Raji (cell line): ENCODE results near the gene GRN.

Experiments
- POLR2A ChIP-seq: IDR thresholded peaks from 2 replicates; pipeline ENCODE4 v1.6.1; 2011; ENCODE audit warnings: low read depth, low read length, control low read depth; ENCODE audit not compliant: insufficient read depth

GRN gene

GRCh38 chr17:44362459-44362948, 17.4 kb downstream of the GRN start:
- TF ChIP-seq POLR2A = no peak

GRCh38 chr17:44362949-44363612, 18.0 kb downstream of the GRN start:
- TF ChIP-seq POLR2A = no peak

GRCh38 chr17:44363613-44364159, 18.6 kb downstream of the GRN start, which contains the start of gene FAM171A2:
FAM171A2 (minus strand) TSS chr17:44363853; CDS start chr17:44363714, 139 bp downstream.
- TF ChIP-seq POLR2A = peak; percentile 51

GRCh38 chr17:44367231-44367979, 22.3 kb downstream of the GRN start:
- no peak for TF ChIP-seq POLR2A

- no peak for TF ChIP-seq POLR2A
Measured at GRCh38 chr17:44372036-44372435, 26.9 kb downstream of the GRN start.

- no peak for TF ChIP-seq POLR2A
Measured at GRCh38 chr17:44374306-44375195, 29.4 kb downstream of the GRN start.

GRCh38 chr17:44375196-44376017, 30.3 kb downstream of the GRN start:
- no peak for TF ChIP-seq POLR2A

GRCh38 chr17:44376124-44376523, 31.0 kb downstream of the GRN start:
- TF ChIP-seq POLR2A = no peak

- TF ChIP-seq POLR2A = no peak
Measured at GRCh38 chr17:44376779-44377178, 31.7 kb downstream of the GRN start.

GRCh38 chr17:44378171-44378705, 33.1 kb downstream of the GRN start:
- TF ChIP-seq POLR2A = no peak

- no peak for TF ChIP-seq POLR2A
Measured at GRCh38 chr17:44379887-44380286, 34.8 kb downstream of the GRN start.

- no peak for TF ChIP-seq POLR2A
Measured at GRCh38 chr17:44380767-44381166, 35.7 kb downstream of the GRN start.

GRCh38 chr17:44381810-44382305, 36.8 kb downstream of the GRN start:
- no peak for TF ChIP-seq POLR2A

- no peak for TF ChIP-seq POLR2A
Measured at GRCh38 chr17:44382917-44383316, 37.8 kb downstream of the GRN start.
